Measurements from ENCODE around the gene ZC3H6.

DNA sequence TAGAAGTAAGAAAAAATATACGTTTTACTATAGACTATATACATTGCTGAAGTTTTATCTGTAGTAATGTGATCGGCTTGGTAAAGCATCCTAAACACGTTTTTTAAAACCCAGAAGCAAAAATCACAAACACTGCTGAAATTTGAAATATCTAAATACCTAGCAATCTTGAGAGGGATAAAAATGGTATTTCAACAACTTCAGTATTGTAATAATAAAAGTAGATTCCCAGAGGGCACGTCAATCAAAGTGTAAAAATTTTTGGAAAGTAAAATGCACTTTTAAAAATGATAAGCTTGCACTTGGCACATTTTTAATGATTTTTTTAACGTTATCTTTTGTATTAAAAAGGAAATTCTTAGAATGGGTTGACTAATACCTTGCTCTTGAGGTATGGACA lies 1.6 kb downstream of the ZC3H6 start:
- TF ChIP-seq, protein P1, sequence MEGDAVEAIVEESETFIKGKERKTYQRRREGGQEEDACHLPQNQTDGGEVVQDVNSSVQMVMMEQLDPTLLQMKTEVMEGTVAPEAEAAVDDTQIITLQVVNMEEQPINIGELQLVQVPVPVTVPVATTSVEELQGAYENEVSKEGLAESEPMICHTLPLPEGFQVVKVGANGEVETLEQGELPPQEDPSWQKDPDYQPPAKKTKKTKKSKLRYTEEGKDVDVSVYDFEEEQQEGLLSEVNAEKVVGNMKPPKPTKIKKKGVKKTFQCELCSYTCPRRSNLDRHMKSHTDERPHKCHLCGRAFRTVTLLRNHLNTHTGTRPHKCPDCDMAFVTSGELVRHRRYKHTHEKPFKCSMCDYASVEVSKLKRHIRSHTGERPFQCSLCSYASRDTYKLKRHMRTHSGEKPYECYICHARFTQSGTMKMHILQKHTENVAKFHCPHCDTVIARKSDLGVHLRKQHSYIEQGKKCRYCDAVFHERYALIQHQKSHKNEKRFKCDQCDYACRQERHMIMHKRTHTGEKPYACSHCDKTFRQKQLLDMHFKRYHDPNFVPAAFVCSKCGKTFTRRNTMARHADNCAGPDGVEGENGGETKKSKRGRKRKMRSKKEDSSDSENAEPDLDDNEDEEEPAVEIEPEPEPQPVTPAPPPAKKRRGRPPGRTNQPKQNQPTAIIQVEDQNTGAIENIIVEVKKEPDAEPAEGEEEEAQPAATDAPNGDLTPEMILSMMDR (IDR thresholded peaks at IDR 0.05; ENCODE audit: insufficient read depth, low read length), result no peak
- no peak for TF ChIP-seq POLR2AphosphoS5 (IDR thresholded peaks at IDR 0.05; ENCODE audit: low read depth)
- TF ChIP-seq, protein P2, sequence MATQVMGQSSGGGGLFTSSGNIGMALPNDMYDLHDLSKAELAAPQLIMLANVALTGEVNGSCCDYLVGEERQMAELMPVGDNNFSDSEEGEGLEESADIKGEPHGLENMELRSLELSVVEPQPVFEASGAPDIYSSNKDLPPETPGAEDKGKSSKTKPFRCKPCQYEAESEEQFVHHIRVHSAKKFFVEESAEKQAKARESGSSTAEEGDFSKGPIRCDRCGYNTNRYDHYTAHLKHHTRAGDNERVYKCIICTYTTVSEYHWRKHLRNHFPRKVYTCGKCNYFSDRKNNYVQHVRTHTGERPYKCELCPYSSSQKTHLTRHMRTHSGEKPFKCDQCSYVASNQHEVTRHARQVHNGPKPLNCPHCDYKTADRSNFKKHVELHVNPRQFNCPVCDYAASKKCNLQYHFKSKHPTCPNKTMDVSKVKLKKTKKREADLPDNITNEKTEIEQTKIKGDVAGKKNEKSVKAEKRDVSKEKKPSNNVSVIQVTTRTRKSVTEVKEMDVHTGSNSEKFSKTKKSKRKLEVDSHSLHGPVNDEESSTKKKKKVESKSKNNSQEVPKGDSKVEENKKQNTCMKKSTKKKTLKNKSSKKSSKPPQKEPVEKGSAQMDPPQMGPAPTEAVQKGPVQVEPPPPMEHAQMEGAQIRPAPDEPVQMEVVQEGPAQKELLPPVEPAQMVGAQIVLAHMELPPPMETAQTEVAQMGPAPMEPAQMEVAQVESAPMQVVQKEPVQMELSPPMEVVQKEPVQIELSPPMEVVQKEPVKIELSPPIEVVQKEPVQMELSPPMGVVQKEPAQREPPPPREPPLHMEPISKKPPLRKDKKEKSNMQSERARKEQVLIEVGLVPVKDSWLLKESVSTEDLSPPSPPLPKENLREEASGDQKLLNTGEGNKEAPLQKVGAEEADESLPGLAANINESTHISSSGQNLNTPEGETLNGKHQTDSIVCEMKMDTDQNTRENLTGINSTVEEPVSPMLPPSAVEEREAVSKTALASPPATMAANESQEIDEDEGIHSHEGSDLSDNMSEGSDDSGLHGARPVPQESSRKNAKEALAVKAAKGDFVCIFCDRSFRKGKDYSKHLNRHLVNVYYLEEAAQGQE (IDR thresholded peaks at IDR 0.05; ENCODE audit: insufficient replicate concordance, low read depth), result no peak
- TF ChIP-seq GABPA (IDR thresholded peaks at IDR 0.05; ENCODE audit: low read depth), result no peak
